Heart left ventricle (tissue), 13 donors: ENCODE measurements around the gene SOWAHC.

Source experiments
- CTCF ChIP-seq, 12 donors: fragments of 200-600 bp; sonication (generic) in 4 of 12; IDR thresholded peaks; one replicate each; pipeline versions ENCODE4 v1.5.0 to v1.8.0; 2018 to 2022; ENCODE audit warnings: antibody characterized with exemption in 12 of 12, mild to moderate bottlenecking in 5 of 12
- POLR2A ChIP-seq, 2 donors: fragments of 450-650 bp; IDR thresholded peaks; one replicate each; pipeline ENCODE4 v1.6.1; 2017; ENCODE audit warnings: antibody characterized with exemption in 2 of 2, mild to moderate bottlenecking in 2 of 2, moderate library complexity in 2 of 2
- donor health status: ischemic (EF 13 %, LVEDD 7.1; RV severe dilation, severe dysfunction).
- donor health status: DM: no; HTN: yes; CAD: no.
- donor health status: DM: no; HTN: no; CAD: no.
- donor health status: ischemic (EF 25% LVEDD 6.9; RV normal size, moderate dysfunction).
- donor health status: ischemic (EF 25% LVEDD 5.7; RV mildly dilated, moderate dysfunction).
- donor health status: ischemic (EF 35%, LVEDD 5.7; RV mildly dilated, moderate dysfunction).
- donor health status: nonischemic (EF 11% LVEDD 7.7; RV severe dilation, severe dysfunction).
- donor health status: DM: yes; HTN: yes; CAD: no.
- donor health status: PGD.
- donor health status: ischemic (EF 29% LVEDD 5.4; RV normal size, mild dysfunction).
- donor health status: nonischemic (EF 23%, LVEDD 6.1; RV moderate dilation, normal function).

DNA sequence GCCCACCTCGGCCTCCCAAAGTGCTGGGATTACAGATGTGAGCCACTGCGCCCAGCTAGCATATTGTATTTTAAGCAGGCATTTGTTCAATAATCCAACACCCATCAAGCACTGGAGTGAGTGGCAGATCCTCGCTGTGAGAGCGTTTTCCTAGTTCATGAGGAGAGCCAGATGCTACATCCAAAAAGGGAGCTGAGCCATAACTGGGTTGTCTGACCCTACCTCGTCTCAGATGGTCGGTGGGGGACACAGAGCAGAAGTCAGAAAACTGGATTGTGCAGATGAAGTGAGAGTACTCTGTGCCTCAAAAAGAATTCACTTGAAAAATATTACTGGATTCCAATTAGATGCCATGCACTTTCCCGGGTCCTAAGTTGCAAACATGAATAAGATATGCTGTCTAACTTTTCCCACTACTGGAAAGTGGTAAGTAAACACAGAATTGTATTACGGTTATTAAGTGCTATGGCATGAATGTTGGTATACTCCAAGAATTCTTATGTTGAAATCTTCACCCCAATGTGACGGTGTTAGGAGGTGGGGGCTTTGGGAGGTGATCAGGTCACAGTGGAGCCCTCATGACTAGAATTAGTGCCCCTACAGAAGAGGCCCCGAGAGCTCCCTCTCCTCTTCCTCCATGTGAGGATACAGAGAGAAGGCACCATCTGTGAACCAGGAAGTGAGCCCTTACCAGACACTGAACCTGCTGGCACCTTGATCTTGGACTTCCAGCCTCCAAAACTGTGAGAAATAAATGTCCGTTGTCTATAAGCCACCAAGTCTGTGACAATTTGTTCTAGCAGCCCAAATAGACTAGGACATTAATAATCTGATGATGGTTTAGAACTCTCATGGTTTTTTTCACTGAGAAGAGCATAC lies 21.5 kb downstream of the SOWAHC start:
- TF ChIP-seq CTCF (IDR thresholded peaks at IDR 0.05) (no peak), POLR2A (IDR thresholded peaks at IDR 0.05) (no peak)
